Tibial nerve (tissue), 4 donors: ENCODE results near the gene INPP5A.

Experiments used
- CTCF ChIP-seq, 5 experiments: fragments of 200-600 bp in 3 of 5; fragments of 450-650 bp in 2 of 5; sonication (generic) in 3 of 5; IDR thresholded peaks; one replicate each; pipeline ENCODE4 v1.5.1; 2016 to 2019; ENCODE audit warnings: antibody characterized with exemption in 5 of 5, mild to moderate bottlenecking in 3 of 5, moderate library complexity in 2 of 5
- EP300 ChIP-seq, 2 donors: sonication (generic); formaldehyde crosslinking; IDR thresholded peaks; one replicate each; pipeline ENCODE4 v1.6.1; 2017; ENCODE audit warnings: antibody characterized with exemption in 2 of 2, mild to moderate bottlenecking in 1 of 2
- POLR2A ChIP-seq, 2 donors: fragments of 450-650 bp; IDR thresholded peaks; one replicate each; pipeline ENCODE4 v1.6.1; 2017; ENCODE audit warnings: antibody characterized with exemption in 2 of 2, mild to moderate bottlenecking in 2 of 2, moderate library complexity in 2 of 2

- TF ChIP-seq EP300 (IDR thresholded peaks at IDR 0.05) (no peak), CTCF (IDR thresholded peaks at IDR 0.05) (no peak), POLR2A (IDR thresholded peaks at IDR 0.05) (no peak)
Measured at GRCh38 chr10:132685921-132686680, 148.5 kb downstream of the INPP5A start.
